Uterus (tissue), 4 donors: Measurements from ENCODE around the gene CCDC78. TPM values are rescaled to one million over a fixed set of nuclear protein-coding genes. Genes with fewer than 3 reads are reported as not detected.

ENCODE experiments used
- DNase-seq, 2 donors: peaks; one replicate each; pipeline ENCODE4 v3.0.0-alpha.2; 2019 to 2020
- H3K27ac ChIP-seq, 2 donors: fragments of 200-600 bp; sonication (generic); 1 replicate in 1 of 2; 2 replicates in 1 of 2; pipeline ENCODE4 v1.5.1; 2016 to 2018
- H3K27me3 ChIP-seq, 2 donors: fragments of 200-600 bp; sonication (generic); one replicate each; pipeline ENCODE4 v1.5.1; 2018 to 2019; ENCODE audit warnings: control low read depth in 1 of 2
- H3K36me3 ChIP-seq, 2 donors: fragments of 200-600 bp; sonication (generic); one replicate each; pipeline ENCODE4 v1.5.1; 2019; ENCODE audit warnings: control low read depth in 1 of 2
- H3K4me1 ChIP-seq, 2 donors: fragments of 200-600 bp; sonication (generic); one replicate each; pipeline ENCODE4 v1.5.1; 2018 to 2019; ENCODE audit warnings: control low read depth in 1 of 2
- H3K4me3 ChIP-seq, 2 donors: fragments of 200-600 bp; sonication (generic); 1 replicate in 1 of 2; 2 replicates in 1 of 2; pipeline ENCODE4 v1.5.1; 2018 to 2019; ENCODE audit warnings: mild to moderate bottlenecking in 1 of 2
- H3K9me3 ChIP-seq, 2 donors: fragments of 200-600 bp; sonication (generic); one replicate each; pipeline ENCODE4 v1.5.1; 2019; ENCODE audit warnings: control low read depth in 1 of 2
- CTCF ChIP-seq, 4 experiments: fragments of 200-600 bp in 2 of 4; fragments of 450-650 bp in 2 of 4; sonication (generic) in 2 of 4; IDR thresholded peaks; one replicate each; pipeline ENCODE4 v1.5.1; 2016 to 2019; ENCODE audit warnings: antibody characterized with exemption in 4 of 4, mild to moderate bottlenecking in 2 of 4, moderate library complexity in 1 of 4
- POLR2A ChIP-seq, 2 donors: fragments of 450-650 bp; IDR thresholded peaks; one replicate each; pipeline ENCODE4 v1.6.1; 2016; ENCODE audit warnings: antibody characterized with exemption in 2 of 2, mild to moderate bottlenecking in 1 of 2, moderate library complexity in 1 of 2
- intact Hi-C: fragments of 100-400 bp; cut with DNase I; formaldehyde crosslinking; loops from one replicate; pipeline ENCODE4 v1.15.1; 2023; ENCODE audit warnings: low total_unique reads
- total RNA-seq, 4 donors: library from RNA; depleted of rRNA in 3 of 4; stranded (reverse); fragments of >200 nt in 3 of 4; gene quantifications; one replicate each; pipeline versions ENCODE4 v1.1.0 to v1.2.4, GENCODE V29; 2014 to 2023
- donor health status: DM: yes; HTN: yes; CAD: no.

CCDC78 gene
- total RNA-seq, 4 donors from 2014 or later: 1.3 to 5.3 (median 2.3) TPM; not detected in 1

GRCh38 chr16:770411-770810 is 44.2 kb upstream of the CCDC78 start:
- H3K9me3 ChIP-seq: no peaks in the 10 kb centered on the region
- H3K27me3 ChIP-seq: no peaks in the 10 kb centered on the region
- H3K36me3 ChIP-seq: no peaks in the 10 kb centered on the region
- no peak overlapping the region for H3K4me3 ChIP-seq
- intact Hi-C loops: no loop called here
- no peaks in the 10 kb centered on the region for H3K4me1 ChIP-seq
- no peak overlapping the region for H3K27ac ChIP-seq
- no peak for DNase-seq
- TF ChIP-seq POLR2A (IDR thresholded peaks at IDR 0.05) (no peak), CTCF (IDR thresholded peaks at IDR 0.05) (no peak)

- H3K4me1 ChIP-seq: no peaks in the 10 kb centered on the region
- no peaks in the 10 kb centered on the region for H3K9me3 ChIP-seq
- intact Hi-C loops: no loop called here
- TF ChIP-seq CTCF (IDR thresholded peaks at IDR 0.05) (no peak), POLR2A (IDR thresholded peaks at IDR 0.05) (no peak)
- no peaks in the 10 kb centered on the region for H3K27me3 ChIP-seq
- H3K27ac ChIP-seq: no peak overlapping the region
- no peak for DNase-seq
- H3K4me3 ChIP-seq: no peak overlapping the region
- no peaks in the 10 kb centered on the region for H3K36me3 ChIP-seq
These were observed 43.7 kb upstream of the CCDC78 start for GRCh38 chr16:769934-770333.

- H3K27ac ChIP-seq: no peak overlapping the region
- no peaks in the 10 kb centered on the region for H3K36me3 ChIP-seq
- intact Hi-C loops: no loop called here
- H3K4me1 ChIP-seq: no peaks in the 10 kb centered on the region
- no peaks in the 10 kb centered on the region for H3K27me3 ChIP-seq
- no peaks in the 10 kb centered on the region for H3K9me3 ChIP-seq
- no peak for TF ChIP-seq CTCF (IDR thresholded peaks at IDR 0.05)
- no peak for TF ChIP-seq POLR2A (IDR thresholded peaks at IDR 0.05)
- DNase-seq: no peak
- H3K4me3 ChIP-seq: no peak overlapping the region
These were observed 43.0 kb upstream of the CCDC78 start for GRCh38 chr16:769184-769784.

- Histone ChIP-seq H3K27me3 (no peaks in the 10 kb centered on the region), H3K27ac (no peak overlapping the region), H3K9me3 (no peaks in the 10 kb centered on the region), H3K4me3 (no peak overlapping the region), H3K4me1 (no peaks in the 10 kb centered on the region), H3K36me3 (no peaks in the 10 kb centered on the region)
- intact Hi-C loops: no loop called here
- DNase-seq: no peak
- TF ChIP-seq CTCF (IDR thresholded peaks at IDR 0.05): no peak
These were observed 42.2 kb upstream of the CCDC78 start for GRCh38 chr16:768428-768827.

- Histone ChIP-seq H3K27ac (no peak overlapping the region), H3K36me3 (no peaks in the 10 kb centered on the region), H3K4me3 (no peak overlapping the region), H3K9me3 (no peaks in the 10 kb centered on the region), H3K27me3 (no peaks in the 10 kb centered on the region), H3K4me1 (no peaks in the 10 kb centered on the region)
- TF ChIP-seq POLR2A (IDR thresholded peaks at IDR 0.05): no peak
- no peak for TF ChIP-seq CTCF (IDR thresholded peaks at IDR 0.05)
- DNase-seq: no peak
- intact Hi-C loops: no loop called here
These were observed 41.5 kb upstream of the CCDC78 start for GRCh38 chr16:767743-768235.
